ENCODE measurements around the gene SERTAD3. TPM values are rescaled to one million over a fixed set of nuclear protein-coding genes. Genes with fewer than 3 reads are reported as not detected.
"Not testable (repeated sequence)": the region's sequence is repeated elsewhere in the genome, so short reads cannot be mapped to it uniquely, and the experiment has no call there.

The SERTAD3 gene
- total RNA-seq, 1 donor from 2014 or later = 15.3 TPM

GRCh38 chr19:40411125-40411842, 32.9 kb downstream of the SERTAD3 start:
- Histone ChIP-seq H3K27me3 (no peaks in the 10 kb centered on the region), H3K9ac (no peak overlapping the region), H3K79me2 (ENCODE audit: low read depth) (no peaks in the 10 kb centered on the region), H3K9me3 (ENCODE audit: low read depth) (no peaks in the 10 kb centered on the region), H2AFZ (replicated peaks) (no peak overlapping the region), H3F3A (ENCODE audit: low read depth) (peaks cover 7% of the 10 kb centered on the region), H3K27ac (no peak overlapping the region), H3K36me3 (no peaks in the 10 kb centered on the region), H3K4me2 (no peak overlapping the region), H3K4me1 (peaks cover 15% of the 10 kb centered on the region), H3K4me3 (no peak overlapping the region), H4K20me1 (ENCODE audit: low read depth) (no peaks in the 10 kb centered on the region)
- no peaks in the 10 kb centered on the region for H3K27me3 Mint-ChIP-seq (ENCODE audit: insufficient read depth, low read depth)
- TF ChIP-seq CTCF (IDR thresholded peaks at IDR 0.05) (no peak), EZH2 (IDR thresholded peaks at IDR 0.05) (no peak), EZH2phosphoT487 (IDR thresholded peaks at IDR 0.05) (no peak)
- H3K36me3 Mint-ChIP-seq = no peaks in the 10 kb centered on the region
- H3K4me3 Mint-ChIP-seq = no peak overlapping the region
- no peak overlapping the region for H3K27ac Mint-ChIP-seq
- peaks cover 24% of the 10 kb centered on the region for H3K4me1 Mint-ChIP-seq
- H3K9me3 Mint-ChIP-seq = no peaks in the 10 kb centered on the region
- DNase-seq (ENCODE audit: low spot score) = no peak

- Mint-ChIP-seq H3K4me3 (peak overlapping the region; percentile 33), H3K9me3 (no peaks in the 10 kb centered on the region), H3K36me3 (no peaks in the 10 kb centered on the region), H3K27ac (no peak overlapping the region), H3K4me1 (peaks cover 24% of the 10 kb centered on the region), H3K27me3 (ENCODE audit: insufficient read depth, low read depth) (peaks cover 3% of the 10 kb centered on the region)
- Histone ChIP-seq H3K79me2 (ENCODE audit: low read depth) (no peaks in the 10 kb centered on the region), H3K27me3 (no peaks in the 10 kb centered on the region), H3K9ac (no peak overlapping the region), H3K4me1 (peaks cover 15% of the 10 kb centered on the region), H4K20me1 (ENCODE audit: low read depth) (no peaks in the 10 kb centered on the region), H2AFZ (replicated peaks) (no peak overlapping the region), H3K4me2 (no peak overlapping the region), H3K27ac (no peak overlapping the region), H3K36me3 (no peaks in the 10 kb centered on the region), H3F3A (ENCODE audit: low read depth) (peaks cover 10% of the 10 kb centered on the region), H3K4me3 (no peak overlapping the region), H3K9me3 (ENCODE audit: low read depth) (no peaks in the 10 kb centered on the region)
- TF ChIP-seq EZH2 (IDR thresholded peaks at IDR 0.05) (no peak), CTCF (IDR thresholded peaks at IDR 0.05) (no peak), EZH2phosphoT487 (IDR thresholded peaks at IDR 0.05) (no peak)
- DNase-seq (ENCODE audit: low spot score) = peak; percentile 73
Observed at GRCh38 chr19:40410030-40410389, 34.1 kb downstream of the SERTAD3 start.

GRCh38 chr19:40408598-40408925, 35.6 kb downstream of the SERTAD3 start:
- H3K4me1 Mint-ChIP-seq = peaks cover 23% of the 10 kb centered on the region
- not testable (repeated sequence) for H3K27ac Mint-ChIP-seq; H3K27ac ChIP-seq; H3K9ac ChIP-seq; H3K9me3 Mint-ChIP-seq; DNase-seq (ENCODE audit: low spot score); H3K79me2 ChIP-seq (ENCODE audit: low read depth); H3K4me3 ChIP-seq; H4K20me1 ChIP-seq (ENCODE audit: low read depth); H3K36me3 Mint-ChIP-seq; H3K4me3 Mint-ChIP-seq; H3K4me2 ChIP-seq; H2AFZ ChIP-seq (replicated peaks); H3K36me3 ChIP-seq; H3K27me3 Mint-ChIP-seq (ENCODE audit: insufficient read depth, low read depth); H3K9me3 ChIP-seq (ENCODE audit: low read depth); H3K27me3 ChIP-seq
- Histone ChIP-seq H3F3A (ENCODE audit: low read depth) (peaks cover 22% of the 10 kb centered on the region), H3K4me1 (peaks cover 16% of the 10 kb centered on the region)

GRCh38 chr19:40407714-40408597, 36.2 kb downstream of the SERTAD3 start:
- Histone ChIP-seq H3K36me3 (no peaks in the 10 kb centered on the region), H3K4me1 (peaks cover 15% of the 10 kb centered on the region), H3F3A (ENCODE audit: low read depth) (peaks cover 25% of the 10 kb centered on the region), H3K4me2 (no peak overlapping the region), H3K4me3 (no peak overlapping the region), H2AFZ (replicated peaks) (no peak overlapping the region), H3K9me3 (ENCODE audit: low read depth) (no peaks in the 10 kb centered on the region), H3K79me2 (ENCODE audit: low read depth) (no peaks in the 10 kb centered on the region), H4K20me1 (ENCODE audit: low read depth) (no peaks in the 10 kb centered on the region), H3K27me3 (no peaks in the 10 kb centered on the region), H3K27ac (no peak overlapping the region), H3K9ac (no peak overlapping the region)
- no peak for DNase-seq (ENCODE audit: low spot score)
- no peak overlapping the region for H3K27ac Mint-ChIP-seq
- peaks cover 25% of the 10 kb centered on the region for H3K4me1 Mint-ChIP-seq
- H3K36me3 Mint-ChIP-seq = no peaks in the 10 kb centered on the region
- H3K9me3 Mint-ChIP-seq = no peaks in the 10 kb centered on the region
- TF ChIP-seq CTCF (IDR thresholded peaks at IDR 0.05) = no peak
- no peak for TF ChIP-seq EZH2phosphoT487 (IDR thresholded peaks at IDR 0.05)
- TF ChIP-seq EZH2 (IDR thresholded peaks at IDR 0.05) = no peak
- no peak overlapping the region for H3K4me3 Mint-ChIP-seq
- peaks cover 3% of the 10 kb centered on the region for H3K27me3 Mint-ChIP-seq (ENCODE audit: insufficient read depth, low read depth)
